Measurements from ENCODE around the gene MIPOL1. TPM values are rescaled to one million over a fixed set of nuclear protein-coding genes. Genes with fewer than 3 reads are reported as not detected.
"Not testable (repeated sequence)": the region's sequence is repeated elsewhere in the genome, so short reads cannot be mapped to it uniquely, and the experiment has no call there.

Gene MIPOL1
- total and polyA plus RNA-seq, 8 donors = 10.4 to 16.0 (median 12.4) TPM

GRCh38 chr14:37157987-37158386 is 39.8 kb upstream of the MIPOL1 start:
- Histone ChIP-seq H3K27me3 (no peaks in the 10 kb centered on the region), H3K4me1 (no peaks in the 10 kb centered on the region), H3K9me3 (peaks cover 0 to 4% of the 10 kb centered on the region in 2 donors), H3K27ac (no peak overlapping the region), H3K36me3 (no peaks in the 10 kb centered on the region), H3K4me3 (no peak overlapping the region)
- DNase-seq = no peak
- no peak for TF ChIP-seq CTCF (IDR thresholded peaks at IDR 0.05)
- intact Hi-C loops (cut with DNase I) = no loop called here
- ATAC-seq = no peak

- H3K27ac ChIP-seq; ATAC-seq; H3K9me3 ChIP-seq; H3K4me3 ChIP-seq; H3K4me1 ChIP-seq; H3K27me3 ChIP-seq; intact Hi-C loops (cut with DNase I); H3K36me3 ChIP-seq; DNase-seq: not testable (repeated sequence)
Measured at GRCh38 chr14:37162307-37162706, 35.4 kb upstream of the MIPOL1 start.

GRCh38 chr14:37165794-37166193 is 31.9 kb upstream of the MIPOL1 start:
- TF ChIP-seq CTCF (IDR thresholded peaks at IDR 0.05) = no peak
- ATAC-seq (no peak), DNase-seq (no peak)
- peaks cover 0 to 4% of the 10 kb centered on the region in 2 donors for H3K27me3 ChIP-seq
- H3K9me3 ChIP-seq = no peaks in the 10 kb centered on the region
- no peaks in the 10 kb centered on the region for H3K4me1 ChIP-seq
- H3K36me3 ChIP-seq = no peaks in the 10 kb centered on the region
- no peak overlapping the region for H3K4me3 ChIP-seq
- intact Hi-C loops (cut with DNase I) = no loop called here
- no peak overlapping the region for H3K27ac ChIP-seq

- Histone ChIP-seq H3K4me1 (no peaks in the 10 kb centered on the region), H3K36me3 (no peaks in the 10 kb centered on the region), H3K27ac (no peak overlapping the region), H3K9me3 (no peaks in the 10 kb centered on the region), H3K4me3 (no peak overlapping the region), H3K27me3 (peaks cover 0 to 17% of the 10 kb centered on the region in 2 donors)
- ATAC-seq (no peak), DNase-seq (no peak)
- intact Hi-C loops (cut with DNase I) = no loop called here
- no peak for TF ChIP-seq CTCF (IDR thresholded peaks at IDR 0.05)
Measured at GRCh38 chr14:37167151-37168047, 30.3 kb upstream of the MIPOL1 start.

GRCh38 chr14:37168721-37169120 is 29.0 kb upstream of the MIPOL1 start:
- no peak overlapping the region for H3K27ac ChIP-seq
- no peaks in the 10 kb centered on the region for H3K36me3 ChIP-seq
- H3K27me3 ChIP-seq = peaks cover 0 to 27% of the 10 kb centered on the region in 2 donors
- intact Hi-C loops (cut with DNase I) = no loop called here
- ATAC-seq (no peak), DNase-seq (no peak)
- H3K4me3 ChIP-seq = no peak overlapping the region
- no peaks in the 10 kb centered on the region for H3K9me3 ChIP-seq
- H3K4me1 ChIP-seq = peaks cover 0 to 6% of the 10 kb centered on the region in 2 donors
- no peak for TF ChIP-seq CTCF (IDR thresholded peaks at IDR 0.05)
